Activated CD4-positive, alpha-beta T cell treated with anti-CD3 and anti-CD28 coated beads for 48 hours (primary cell): ENCODE results near the gene ASCL2.

ENCODE experiments used
- DNase-seq: peaks from one replicate; pipeline ENCODE4 v3.0.0-alpha.2; 2020

ASCL2 gene

DNA sequence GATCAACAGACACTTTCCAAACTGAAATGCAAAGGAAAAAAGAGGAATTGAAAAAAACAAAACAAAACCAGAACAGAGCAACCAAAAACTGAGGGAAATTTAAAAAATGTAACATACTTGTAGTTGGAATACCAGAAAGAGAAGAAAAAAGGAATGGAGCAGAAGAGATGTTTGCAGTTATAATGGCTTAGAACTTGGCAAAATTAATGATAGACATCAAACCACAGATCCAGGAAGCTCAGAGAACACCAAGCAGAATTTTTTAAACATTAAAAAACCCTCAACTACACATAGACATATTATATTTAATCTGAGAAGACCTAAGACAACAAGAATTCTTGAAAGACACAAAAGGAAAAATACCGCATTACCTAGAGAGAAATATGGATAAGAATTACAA, 46.1 kb downstream of the ASCL2 start:
- DNase-seq, result no peak

DNA sequence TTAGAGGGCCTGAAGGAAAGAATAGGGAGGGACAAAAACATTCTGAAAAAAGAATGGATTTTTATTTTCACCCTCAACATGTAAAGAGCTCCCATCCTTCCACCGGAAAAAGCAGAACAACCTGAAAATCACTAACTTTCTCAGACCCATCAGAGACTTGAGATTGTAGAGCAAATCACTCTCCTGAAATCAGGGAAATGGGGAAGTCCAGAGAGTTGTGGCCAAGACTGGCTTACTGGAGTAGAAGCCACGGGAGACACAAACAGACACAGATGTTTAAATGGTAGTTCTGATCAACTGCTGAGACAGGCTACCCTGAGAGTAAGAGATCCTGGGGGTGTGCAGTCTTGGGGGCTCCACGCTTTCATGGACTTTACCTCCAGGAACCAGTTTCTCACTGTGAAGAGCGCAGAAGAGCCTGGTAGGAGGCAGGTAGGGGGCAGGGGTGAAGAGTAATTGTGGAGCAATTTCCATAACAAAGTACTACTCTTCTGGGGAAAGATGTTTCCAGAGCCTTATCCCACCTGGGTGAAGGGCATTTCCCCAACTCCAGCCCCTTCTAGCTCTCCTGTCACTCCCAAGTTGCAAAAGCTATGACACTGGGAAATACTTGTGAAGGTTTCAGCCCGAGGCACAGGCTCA, 47.1 kb downstream of the ASCL2 start:
- DNase-seq, result no peak

DNA sequence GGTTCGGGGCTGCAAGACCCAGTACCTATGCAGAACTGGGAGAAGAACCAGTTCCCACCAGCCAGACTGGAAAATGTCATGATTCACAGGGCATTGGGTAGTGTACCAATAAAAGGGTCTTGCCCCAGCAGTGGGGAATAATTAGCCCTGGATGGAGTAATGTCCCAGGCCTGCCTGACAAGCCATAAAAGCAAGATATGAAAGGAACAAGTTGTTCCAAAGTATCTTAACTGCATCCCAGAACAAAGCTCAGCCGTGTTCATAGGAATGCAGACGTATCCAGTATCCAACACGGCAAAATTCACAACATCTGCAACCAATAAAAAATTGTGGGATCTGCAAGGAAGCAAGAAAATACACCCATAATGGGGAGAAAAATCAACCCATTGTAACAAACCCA, 47.9 kb downstream of the ASCL2 start:
- DNase-seq, result no peak

DNA sequence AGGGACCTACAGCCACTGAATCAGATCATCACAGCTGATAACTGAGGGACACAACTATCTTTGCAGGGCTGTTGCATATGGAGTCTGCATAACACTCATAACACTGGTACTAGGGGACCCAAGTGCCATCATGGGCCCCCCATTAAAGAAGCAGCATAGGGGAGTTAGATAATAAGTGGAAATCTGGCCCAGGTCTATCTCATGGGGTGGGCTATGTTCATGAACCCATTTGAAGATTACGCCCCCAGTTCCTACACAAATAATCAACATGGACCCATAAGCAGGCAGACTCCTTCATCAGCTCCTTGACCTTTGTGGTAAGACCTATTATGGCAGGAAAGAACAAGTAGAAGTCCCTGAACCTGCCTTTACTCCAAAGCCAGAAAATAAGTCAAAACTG, 48.8 kb downstream of the ASCL2 start:
- DNase-seq, result no peak

DNA sequence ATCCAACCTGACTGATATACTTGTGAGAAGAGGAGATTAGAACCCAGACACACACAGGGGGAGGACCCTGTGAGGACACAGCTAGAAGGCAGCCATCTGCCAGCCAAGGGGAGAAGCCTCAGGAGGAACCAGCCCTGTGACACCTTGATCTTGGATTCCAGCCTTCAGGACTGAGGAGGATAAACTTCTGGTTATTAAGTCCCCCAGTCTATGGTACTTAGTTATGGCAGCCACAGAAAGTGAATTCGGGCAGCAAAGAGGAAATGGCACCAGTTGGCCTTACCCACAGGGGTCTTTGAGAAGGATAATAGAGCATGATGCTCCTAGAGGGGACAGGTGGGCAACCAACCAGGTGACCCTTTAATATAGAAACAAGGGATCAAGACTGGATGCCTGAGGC, 49.4 kb downstream of the ASCL2 start:
- DNase-seq, result no peak

DNA sequence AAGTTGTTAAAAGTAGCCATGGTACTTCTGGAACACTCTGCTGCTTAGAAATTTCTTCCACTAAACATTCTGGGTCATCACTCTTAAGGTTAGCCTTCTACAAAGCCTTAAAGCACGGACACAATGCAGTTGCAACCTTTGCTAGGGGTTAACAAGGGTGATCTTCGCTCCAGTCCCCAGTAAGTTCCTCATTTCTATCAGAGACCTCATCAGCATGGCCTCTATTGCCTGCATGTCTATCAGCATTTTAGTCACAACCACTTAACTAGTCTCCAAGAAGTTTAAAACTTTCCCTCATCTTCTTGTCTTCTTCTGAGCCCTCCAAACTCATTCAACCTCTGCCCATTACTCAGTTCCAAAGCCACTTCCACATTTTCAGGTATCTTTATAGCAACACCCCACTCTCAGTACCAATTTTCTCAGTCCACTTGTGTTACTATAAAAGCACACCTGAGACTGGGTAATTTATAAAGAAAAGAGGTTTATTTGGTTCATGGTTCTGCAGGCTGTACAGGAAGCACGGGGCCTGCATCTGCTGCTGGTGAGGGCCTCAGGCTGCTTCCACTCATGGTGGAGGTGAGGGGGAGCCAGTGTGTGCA, 50.1 kb downstream of the ASCL2 start:
- no peak for DNase-seq

DNA sequence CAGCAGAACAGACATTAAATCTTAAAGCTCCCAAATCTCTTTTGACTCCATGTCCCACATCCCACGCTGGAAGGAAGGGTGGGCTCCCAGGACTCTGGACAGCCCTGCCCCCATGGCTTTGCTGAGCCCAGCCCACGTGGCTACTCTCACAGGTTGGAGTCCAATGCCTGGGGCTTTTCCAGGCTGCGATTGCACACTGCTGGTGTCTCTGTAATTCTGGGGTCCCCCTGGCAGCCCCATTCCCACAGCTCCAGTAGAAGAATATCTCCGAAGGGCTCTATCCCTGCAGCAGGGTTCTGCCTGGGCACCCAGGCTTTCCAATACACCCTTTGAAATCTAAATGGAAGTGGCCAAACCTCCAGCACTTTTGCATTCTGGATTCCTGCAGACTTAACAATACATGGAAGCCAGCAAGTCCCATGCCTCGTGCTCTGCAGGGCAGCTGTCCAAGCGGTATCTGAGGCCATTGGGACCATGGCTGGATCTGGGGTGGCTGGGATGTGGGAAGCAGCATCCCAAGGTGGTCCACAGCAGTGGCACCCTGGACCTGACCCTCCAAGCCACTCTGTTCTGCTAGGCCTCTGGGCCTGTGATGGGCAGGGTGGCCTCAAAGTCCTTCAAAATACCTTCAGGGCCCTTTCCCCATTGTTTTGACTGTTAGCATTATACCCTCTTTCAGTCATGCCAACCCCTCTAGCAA, 50.9 kb downstream of the ASCL2 start:
- no peak for DNase-seq
